Omental fat pad (tissue), 4 donors: Measurements from ENCODE around the gene NANS. TPM values are rescaled to one million over a fixed set of nuclear protein-coding genes. Genes with fewer than 3 reads are reported as not detected.

Experiments
- ATAC-seq: fragments of 150-250 bp; one replicate; pipeline ENCODE4 v1.9.1; 2016; ENCODE audit warnings: mild to moderate bottlenecking, moderate library complexity; ENCODE audit not compliant: low FRiP score
- DNase-seq: peaks from one replicate; pipeline ENCODE4 v3.0.0-alpha.2; 2019; ENCODE audit warnings: low spot score
- CTCF ChIP-seq, 3 donors: fragments of 450-650 bp; IDR thresholded peaks; one replicate each; pipeline ENCODE4 v1.5.1; 2016 to 2017; ENCODE audit warnings: antibody characterized with exemption in 3 of 3, mild to moderate bottlenecking in 3 of 3, moderate library complexity in 2 of 3
- total RNA-seq, 4 donors: library from RNA; depleted of rRNA; stranded (reverse); fragments of >200 nt; gene quantifications; one replicate each; pipeline ENCODE4 v1.1.0, GENCODE V29; 2016

Gene NANS
- total RNA-seq, result 100 to 1,000 TPM in 1 of 4 donors, 10 to 100 TPM in 3; 57.1 to 104 (median 60.4) TPM

GRCh38 chr9:98056269-98057137 lies at the start of gene NANS:
NANS (plus strand) TSS chr9:98056732; CDS start chr9:98056809, 77 bp downstream.
- TF ChIP-seq CTCF (IDR thresholded peaks at IDR 0.05), result no peak
- ATAC-seq, result peak; percentile 100
- peak; percentile 81 for DNase-seq

- DNase-seq (no peak), ATAC-seq (no peak)
- TF ChIP-seq CTCF (IDR thresholded peaks at IDR 0.05), result no peak
These were observed 49.1 kb upstream of the NANS start for GRCh38 chr9:98007251-98007928.

- no peak for TF ChIP-seq CTCF (IDR thresholded peaks at IDR 0.05)
- DNase-seq (no peak), ATAC-seq (no peak)
These were observed 47.8 kb upstream of the NANS start for GRCh38 chr9:98008764-98009163.

GRCh38 chr9:98009437-98009836 lies 47.1 kb upstream of the NANS start:
- no peak for TF ChIP-seq CTCF (IDR thresholded peaks at IDR 0.05)
- ATAC-seq, result no peak

GRCh38 chr9:98009936-98010335 lies 46.6 kb upstream of the NANS start:
- no peak for TF ChIP-seq CTCF (IDR thresholded peaks at IDR 0.05)
- no peak for DNase-seq

More at GRCh38 chr9:98009437-98009836, 47.1 kb upstream of the NANS start:
- no peak for DNase-seq

GRCh38 chr9:98010445-98010844 lies 46.1 kb upstream of the NANS start:
- DNase-seq, result no peak
- peak; percentile 83 for ATAC-seq
- TF ChIP-seq CTCF (IDR thresholded peaks at IDR 0.05), result no peak

More at GRCh38 chr9:98009936-98010335, 46.6 kb upstream of the NANS start:
- ATAC-seq, result no peak
